GF-D8 (cell line): ENCODE measurements around the gene KRT78.

Experiments used
- DNase-seq: peaks from one replicate; lab custom pipeline; 2025; lab: John Stamatoyannopoulos, UW

The KRT78 gene

GRCh38 chr12:52838609-52839435, 10.0 kb downstream of the KRT78 start:
- DNase-seq, result no peak

DNA sequence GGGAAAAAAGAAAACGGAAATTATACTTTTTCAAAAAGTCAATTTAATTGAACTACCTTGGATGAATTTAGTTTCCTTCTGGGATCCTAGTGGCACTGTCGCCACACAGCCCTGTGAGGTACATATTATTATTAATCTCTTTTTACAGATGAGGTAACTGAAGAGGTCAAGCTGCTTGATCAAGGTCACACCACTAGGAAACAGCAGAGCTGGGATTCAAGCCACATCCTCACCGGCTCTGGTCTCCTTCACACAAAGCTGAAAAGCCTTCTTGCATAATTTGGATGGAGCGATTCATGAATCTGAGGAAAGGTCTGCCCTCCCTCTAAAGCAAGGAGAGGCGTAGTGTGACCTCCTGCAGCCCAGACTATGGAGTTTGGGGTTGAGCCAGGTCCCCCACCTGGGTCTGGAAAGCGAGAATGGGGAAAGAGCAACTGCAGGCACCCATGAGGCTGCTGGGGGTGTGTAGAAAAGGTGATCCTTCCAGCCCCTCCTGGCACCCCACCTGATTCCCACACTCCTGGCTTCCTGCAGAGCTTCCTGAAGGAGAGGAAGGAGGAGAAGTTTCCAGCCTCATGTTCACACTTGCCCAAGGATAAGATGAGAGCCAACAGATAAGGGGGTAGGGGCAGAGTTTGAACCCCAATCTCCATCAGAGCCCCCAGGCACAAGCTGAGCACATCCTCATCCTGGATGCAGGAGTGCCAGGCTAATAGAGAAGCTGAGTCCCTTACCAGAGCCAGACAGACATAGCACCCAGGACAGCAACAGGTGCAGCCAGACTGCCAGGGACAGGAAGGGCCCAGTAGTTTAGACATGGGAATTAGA, 10.8 kb downstream of the KRT78 start:
- DNase-seq, result no peak

- DNase-seq, result no peak
Observed at GRCh38 chr12:52837413-52837741, 11.4 kb downstream of the KRT78 start.

DNA sequence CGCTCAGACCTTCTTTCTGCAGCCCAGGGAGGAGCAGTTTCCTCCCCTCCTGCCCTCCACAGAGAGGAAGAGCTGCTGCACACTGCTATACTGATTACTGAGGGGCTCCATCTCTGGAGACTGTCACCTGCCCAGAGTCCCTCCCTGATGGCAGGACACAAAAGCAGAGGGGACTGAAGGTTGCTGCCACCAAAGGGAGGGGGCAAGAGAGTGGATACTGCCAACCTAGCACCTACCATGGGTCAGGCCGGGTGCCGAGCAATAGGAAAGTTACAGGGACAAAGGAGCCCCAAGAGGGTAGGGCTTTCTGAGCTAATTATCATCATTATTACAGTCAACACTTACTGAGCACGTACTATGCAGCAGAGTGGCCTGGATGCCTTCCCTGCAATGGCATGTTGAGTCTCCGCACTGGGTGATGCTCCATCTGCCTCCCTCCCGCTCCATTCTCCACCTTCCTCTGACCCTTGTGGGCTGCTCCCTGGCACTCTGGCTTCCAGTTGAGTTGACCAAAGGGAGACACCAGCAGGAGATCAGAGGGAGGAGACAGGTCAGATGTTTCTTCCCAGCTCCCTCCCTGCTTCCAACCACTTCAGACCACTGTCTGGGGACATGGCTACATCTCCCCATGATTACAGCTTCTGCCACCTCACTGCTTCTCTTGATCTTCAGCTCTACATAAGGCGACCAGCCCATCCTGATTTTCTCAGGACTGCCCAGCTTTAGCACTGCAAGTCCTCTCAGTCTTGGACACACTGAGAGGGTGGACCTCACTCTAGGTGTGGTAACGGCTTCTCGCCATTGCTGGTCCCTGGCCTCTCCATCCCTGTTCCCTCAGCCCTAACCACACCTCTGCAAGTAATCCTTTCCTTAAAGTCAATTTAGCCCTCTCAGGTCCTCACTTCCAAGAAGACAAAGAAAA, 12.0 kb downstream of the KRT78 start:
- DNase-seq, result no peak

- no peak for DNase-seq
Observed at GRCh38 chr12:52836042-52836466, 12.7 kb downstream of the KRT78 start.

- no peak for DNase-seq
Observed at GRCh38 chr12:52835271-52836041, 13.3 kb downstream of the KRT78 start.

DNA sequence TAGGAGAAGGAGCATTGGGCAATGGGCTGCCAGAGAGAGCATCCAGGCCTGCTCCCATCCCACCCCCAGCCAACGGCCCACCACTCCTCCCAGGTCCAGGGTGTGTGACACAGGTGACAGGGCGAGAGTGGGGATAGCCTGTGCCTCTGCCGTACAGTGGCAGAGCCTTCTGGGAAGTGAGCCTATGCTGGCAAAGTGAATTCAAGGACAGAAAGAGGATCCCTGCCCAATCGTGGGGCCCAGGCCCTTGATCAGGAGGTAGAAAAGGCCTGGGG, 14.1 kb downstream of the KRT78 start:
- DNase-seq, result no peak

DNA sequence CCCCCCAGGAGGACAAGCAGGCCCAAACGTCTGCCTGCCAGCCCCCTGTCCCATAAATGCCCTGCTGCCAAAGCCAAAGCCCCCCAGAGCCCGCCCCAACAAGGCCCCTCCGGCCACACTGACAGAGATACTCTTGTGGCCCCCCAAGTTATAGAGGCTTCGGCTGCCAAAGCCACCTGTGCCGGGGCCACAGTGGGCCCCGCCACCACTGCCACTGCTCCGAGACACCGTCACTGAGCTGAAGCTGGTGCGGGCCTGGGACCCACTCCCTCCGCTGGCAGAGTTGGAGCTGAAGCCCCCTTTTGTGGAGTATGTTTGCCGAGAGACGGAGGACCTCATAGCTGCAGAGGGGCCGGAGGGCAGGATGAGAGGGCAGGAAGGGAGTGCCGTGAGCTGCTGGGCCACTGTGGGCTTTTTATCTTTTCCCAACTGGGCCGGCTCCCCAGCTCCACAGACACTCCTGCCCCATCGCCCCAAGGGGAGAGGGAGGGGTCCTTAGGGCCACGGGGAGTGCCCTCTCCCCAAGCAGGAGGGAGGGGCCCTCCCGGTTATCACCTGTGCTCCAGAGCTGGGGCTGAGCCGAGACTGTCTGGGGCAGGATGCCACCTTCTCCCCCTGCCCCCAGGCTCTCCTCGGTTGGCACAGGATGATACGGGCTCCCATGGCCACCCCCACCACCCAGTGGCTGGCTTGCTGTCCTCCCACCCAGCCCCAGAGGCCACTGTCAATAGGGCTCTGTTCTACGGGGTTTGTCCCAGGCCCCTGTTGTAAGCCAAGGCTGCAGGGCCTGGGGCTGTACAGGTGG, 14.7 kb downstream of the KRT78 start, which contains the start of gene KRT79:
Gene KRT79, minus strand, starts transcription at position 390 of the 805 bp plus-strand sequence. Its CDS starts 51 bp downstream, at position 339.
- DNase-seq, result no peak

DNA sequence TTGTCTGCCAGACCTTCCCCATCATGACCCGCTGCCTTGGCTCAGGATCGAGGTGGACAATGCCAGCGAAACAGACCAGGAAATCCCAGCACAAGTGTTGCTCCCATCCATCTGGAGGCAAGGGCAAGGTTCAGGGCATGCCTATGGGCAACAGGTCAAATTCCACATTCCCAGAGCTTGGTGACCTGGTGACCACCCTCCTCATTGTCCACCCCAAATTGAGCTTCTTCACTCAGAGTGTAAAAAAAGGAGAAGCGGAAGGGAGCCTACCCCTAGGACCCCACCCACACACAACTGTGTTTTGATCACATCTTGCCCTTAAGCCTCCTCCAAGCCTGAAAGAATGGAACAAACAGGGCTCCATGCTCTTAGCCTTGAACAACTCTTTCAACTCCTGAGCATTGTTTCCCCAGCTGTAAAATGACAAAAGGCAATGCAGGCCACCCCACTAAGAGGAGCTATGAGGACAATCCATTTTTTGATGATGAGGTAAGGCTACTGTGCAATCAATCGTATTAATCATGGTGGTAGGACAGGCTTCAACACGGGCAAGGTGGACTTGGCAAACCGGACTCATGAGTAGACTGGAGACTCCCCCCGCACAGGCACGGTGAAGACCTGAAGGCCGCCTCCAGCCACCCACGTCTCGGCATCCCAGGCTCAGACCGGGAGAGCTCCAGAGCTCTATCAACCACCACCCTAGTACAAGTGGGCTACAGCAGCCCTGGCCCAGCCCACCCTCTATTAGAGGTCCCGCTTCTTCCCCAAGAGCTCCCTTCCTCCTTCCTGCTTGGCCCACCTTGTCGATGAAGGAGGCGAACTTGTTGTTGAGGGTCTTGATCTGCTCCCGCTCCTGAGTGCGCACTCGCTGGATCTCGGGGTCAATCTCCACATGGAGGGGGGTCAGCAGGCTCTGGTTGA, 15.5 kb downstream of the KRT78 start:
- no peak for DNase-seq

DNA sequence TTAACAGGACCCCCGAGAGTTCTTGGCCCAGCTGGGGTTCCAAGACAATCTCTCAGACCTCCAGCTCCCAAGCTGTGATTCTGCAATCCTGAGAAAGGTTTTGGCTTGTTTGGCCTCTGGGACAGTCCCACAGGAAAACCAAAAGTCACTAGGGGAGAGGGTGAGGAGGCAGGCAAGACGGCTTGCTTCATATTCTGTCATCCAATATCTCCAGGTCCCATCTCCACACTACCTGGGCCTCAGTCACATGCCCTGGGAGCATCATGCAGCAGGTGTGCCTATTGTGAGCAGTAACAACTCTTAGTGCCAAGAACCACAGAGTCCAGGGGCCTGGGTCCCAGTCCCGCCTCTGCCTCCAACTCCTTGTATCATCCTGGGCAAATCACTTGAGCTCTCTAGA, 16.3 kb downstream of the KRT78 start:
- DNase-seq, result no peak

GRCh38 chr12:52831251-52831650, 17.5 kb downstream of the KRT78 start:
- DNase-seq, result no peak

DNA sequence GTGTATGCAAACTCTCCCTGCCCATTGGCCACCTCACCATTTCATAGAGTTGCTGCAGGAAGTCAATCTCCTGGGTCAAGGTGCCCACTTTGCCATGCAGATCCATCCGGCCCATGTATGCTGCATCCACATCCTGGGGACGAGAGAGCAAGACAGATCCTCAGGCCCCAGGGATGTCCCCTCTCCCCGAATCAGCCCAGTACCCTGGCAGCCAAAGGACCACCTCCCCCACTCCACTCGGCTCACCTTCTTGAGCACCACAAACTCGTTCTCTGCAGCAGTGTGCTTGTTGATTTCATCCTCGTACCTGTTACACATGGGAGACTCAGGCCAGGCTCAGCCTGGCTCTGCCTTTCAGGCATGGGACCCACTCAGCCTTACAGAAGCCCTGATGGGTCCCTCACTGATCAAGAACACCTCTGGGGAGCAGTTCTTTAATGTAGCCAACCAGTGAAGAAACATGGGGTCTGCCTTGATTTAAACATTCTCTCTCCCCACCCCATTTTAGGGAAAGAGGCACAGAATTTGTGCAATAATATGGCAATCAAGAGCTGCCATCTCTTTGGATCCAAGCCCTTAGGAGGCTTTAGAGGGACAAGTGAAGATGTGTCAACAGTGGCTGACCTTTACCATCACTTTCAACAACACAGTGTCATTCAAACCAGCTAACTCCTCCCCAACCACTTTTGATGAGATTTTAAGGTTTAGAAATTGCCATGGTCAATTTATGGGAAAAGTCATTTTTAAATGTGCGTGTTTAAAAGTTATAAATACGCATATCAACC, 18.6 kb downstream of the KRT78 start:
- DNase-seq, result no peak

GRCh38 chr12:52828591-52829021, 20.2 kb downstream of the KRT78 start:
- no peak for DNase-seq

DNA sequence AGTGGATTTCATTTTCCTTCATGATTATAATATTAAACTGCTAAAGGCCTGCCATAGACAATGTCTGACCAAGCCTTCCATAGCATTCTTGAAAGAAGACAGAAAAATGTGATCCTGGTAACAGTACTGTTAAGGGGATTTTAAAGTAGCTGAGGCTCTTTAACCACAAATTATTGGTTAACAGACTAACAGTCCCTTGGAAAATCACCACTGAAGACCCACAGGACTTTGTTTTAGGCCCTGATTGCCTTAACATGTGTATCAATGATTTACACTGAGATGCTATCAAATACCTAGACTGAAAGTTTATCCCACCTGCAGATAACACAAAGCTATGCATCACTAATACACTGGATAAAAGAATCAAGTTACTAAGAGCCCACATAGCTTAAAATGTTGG, 20.6 kb downstream of the KRT78 start:
- no peak for DNase-seq

DNA sequence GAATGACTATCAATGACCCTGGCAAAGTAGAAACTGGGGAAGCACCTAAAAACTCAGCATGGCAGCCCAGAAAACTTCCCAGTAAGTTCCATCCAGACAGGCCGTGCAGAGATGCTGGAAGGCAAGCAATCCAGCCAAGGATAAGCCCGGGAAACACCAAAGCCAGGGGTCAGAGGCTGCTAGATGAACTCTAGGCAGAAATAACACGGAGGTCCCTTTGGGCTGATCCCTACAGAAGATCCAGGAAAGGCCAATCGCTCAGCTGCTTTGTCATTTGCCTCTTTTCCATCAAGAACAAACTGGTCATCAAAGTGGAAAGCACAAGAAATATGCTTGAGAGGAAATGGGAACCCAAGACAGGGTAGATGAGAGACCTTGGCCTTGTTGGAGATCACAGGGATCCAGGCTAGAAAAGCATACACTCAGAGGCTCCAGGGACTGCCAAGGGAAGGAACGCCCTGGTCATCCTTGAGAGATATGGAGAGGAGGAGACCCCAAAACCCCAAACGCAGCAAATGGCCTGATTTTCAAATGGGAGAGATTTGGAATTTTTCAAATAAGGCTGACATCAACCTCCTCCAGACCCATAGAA, 21.2 kb downstream of the KRT78 start:
- DNase-seq, result no peak

DNA sequence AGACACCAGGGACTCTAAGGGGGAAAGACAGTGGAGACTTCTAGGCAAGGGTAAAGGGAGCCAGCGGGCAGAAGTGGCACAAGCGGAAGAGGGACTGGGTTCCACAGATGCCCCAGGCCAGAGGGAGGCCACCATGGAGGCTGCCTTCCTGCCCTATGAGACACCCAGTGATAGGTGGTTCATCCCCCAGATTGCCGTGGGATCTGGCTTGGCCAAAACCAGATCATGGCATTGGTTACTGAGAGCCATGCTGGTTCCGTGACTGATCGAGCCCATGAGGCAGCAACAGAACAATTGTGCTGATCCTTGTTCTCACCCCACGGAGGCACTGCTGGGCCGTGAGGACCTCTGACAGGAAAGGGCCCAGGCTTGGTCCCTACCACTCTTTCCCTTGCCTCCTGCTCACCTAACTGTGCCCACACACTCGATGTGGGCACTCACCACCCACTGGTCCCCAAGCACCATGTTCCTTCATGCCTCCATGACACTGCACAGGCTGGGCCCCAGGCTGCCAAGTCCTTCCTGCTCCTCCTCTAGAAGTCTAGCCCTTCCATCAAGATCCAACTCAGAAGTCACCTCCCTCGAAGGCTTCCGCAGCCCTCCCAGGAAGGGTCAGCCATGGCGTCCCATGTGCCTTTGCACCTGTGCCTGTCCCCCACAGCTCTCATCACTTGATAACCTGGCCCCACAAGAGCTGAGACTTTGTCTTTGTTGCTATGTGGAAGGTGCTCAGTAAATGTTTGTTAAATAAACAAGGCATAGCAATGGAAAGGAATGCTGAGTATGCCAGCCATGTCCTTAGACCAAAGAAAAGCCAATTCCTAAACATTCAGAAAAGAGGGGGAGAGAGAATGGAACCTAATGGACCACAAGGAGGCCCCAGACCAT, 21.9 kb downstream of the KRT78 start:
- DNase-seq, result no peak

DNA sequence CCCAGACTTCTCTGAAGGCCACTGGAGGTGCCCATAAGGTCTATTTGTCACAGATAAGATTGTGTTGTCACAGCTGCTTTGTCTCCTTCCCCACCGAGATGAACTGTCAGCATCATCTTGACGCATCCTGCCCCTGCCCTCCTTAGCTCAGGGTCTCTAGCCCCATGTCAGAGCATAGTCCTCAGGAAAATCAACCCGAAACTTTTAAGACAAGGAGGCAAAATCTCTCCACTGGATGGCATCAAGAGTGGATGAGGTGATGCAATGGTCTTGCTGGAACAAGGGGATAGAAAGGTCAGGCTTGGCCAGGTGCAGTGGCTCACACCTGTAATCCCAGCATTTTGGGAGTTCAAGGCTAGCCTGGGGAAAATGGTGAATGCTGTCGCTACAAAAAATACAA, 22.8 kb downstream of the KRT78 start:
- no peak for DNase-seq
